Amniotic epithelial cell (primary cell): ENCODE results near the gene MAPK13.
A peak's percentile ranks its signal among the peaks of the same experiment; 100 is the strongest.

Experiments used
- DNase-seq: peaks from one replicate; pipeline ENCODE4 v3.0.0-alpha.2; 2010; ENCODE audit warnings: low read depth

The MAPK13 gene

GRCh38 chr6:36154286-36154685, 24.0 kb downstream of the MAPK13 start:
- DNase-seq = no peak

GRCh38 chr6:36155662-36156061, 25.3 kb downstream of the MAPK13 start:
- no peak for DNase-seq

DNA sequence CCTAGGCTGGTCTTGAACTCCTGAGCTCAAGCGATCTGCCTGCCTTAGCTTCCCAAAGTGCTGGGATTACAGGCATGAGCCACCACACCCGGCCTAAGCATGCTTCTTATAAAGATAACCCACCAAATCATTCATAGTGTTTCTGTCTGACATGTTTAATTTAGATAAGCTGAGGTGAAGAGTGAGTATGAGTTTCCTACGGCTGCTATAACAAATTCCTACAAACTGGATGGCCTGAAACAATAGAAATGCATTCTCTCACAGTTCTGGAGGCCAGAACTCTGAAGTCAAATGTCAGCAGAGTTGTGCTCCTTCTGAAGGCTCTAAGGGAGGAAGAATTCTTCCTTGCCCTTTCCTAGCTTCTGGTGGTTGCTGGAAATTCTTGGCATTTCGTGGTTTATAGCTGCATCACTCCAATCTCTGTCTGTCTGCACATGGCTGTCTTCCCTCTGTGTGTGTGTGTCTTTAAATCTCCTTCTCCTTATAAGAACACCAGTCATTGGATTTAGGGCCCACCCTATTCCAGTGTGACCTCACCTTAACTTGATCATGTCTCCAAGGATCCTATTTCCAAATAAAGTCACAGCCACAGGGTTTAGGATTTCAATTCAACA, 29.9 kb downstream of the MAPK13 start:
- peak; percentile 77 for DNase-seq

DNA sequence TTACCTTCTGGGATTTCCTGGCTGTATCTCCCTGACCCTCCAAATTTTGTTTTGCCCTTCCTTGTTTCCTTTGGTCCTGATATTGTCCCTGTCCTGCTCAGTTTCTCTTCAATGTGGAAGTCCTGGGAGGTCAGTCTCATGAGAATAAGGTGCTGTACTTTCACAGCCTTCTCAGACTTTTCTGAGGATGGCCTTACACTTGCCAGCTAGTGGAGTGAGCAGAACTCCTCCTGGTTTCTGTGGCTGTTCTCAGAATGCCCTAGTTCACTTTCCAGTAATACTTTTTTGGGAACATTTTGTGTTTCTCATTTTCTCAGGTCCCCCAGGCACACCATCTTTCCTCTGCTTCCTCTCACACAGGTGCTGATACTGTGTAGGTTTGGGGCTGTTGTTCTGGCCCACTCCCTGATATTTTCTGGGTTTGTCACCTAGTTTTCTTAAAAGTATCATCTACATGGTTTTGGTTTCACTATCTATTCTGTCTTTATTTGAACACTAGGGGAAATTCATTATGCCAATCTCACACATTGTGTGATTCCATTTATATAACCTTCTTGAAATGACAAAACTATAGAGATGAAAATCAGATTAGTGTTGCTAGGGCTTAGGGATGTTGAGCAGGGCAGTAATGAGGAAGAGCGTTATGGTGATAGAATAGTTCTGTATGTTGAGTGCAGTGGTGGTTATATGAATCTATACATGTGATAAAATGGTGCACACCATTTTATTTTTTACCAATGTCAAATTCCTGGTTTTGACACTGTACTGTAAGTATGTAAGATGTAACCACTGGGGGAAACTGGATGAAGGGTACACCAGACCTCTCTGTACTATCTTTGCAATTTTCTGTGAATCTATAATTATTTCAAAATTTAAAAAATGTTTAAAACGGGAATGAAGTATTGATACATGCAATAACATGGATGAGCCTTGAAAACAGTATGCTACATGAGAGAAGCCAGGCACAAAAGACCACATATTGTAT, 39.0 kb downstream of the MAPK13 start:
- no peak for DNase-seq

DNA sequence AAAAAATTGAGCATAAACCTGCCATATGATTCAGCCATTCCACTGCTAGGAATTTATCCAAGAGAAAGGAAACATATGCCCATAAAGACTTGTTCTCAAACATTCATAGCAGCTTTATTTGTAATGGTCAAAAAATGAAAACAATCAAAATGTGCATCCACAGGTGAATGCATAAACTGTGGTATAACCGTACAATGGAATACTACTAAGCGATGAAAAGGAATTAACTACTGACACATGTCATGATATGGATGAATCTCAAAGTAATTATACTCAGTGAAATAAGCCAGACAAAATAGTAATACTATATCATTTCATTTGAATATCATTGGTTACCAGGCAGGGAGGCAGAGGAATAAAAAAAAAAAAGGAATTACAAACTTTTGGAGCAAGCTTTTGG, 40.4 kb downstream of the MAPK13 start:
- DNase-seq = no peak

- DNase-seq = no peak
These were observed 41.3 kb downstream of the MAPK13 start for GRCh38 chr6:36171573-36171972.

GRCh38 chr6:36177166-36177565, 46.9 kb downstream of the MAPK13 start:
- DNase-seq = no peak

DNA sequence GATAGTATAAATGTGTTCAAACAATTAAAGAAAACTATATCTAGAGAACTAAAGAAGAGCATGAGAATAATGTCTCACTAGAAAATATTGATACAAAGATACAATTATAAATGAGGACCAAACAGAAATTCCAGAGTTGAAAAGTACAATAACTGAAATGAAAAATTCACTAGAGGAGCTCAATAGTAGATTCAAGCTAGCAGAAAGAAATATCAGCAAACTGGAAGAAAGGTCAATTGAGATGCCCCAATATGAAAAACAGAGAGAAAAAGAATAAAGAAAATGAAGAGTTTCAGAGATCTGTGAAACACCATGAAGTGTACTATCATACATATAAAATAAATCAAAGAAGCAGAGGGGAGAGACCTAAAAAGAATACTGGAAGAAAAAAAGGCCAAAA, 48.2 kb downstream of the MAPK13 start:
- DNase-seq = no peak

- no peak for DNase-seq
These were observed 49.8 kb downstream of the MAPK13 start for GRCh38 chr6:36180126-36180525.

GRCh38 chr6:36184311-36184710, 54.0 kb downstream of the MAPK13 start:
- no peak for DNase-seq

- no peak for DNase-seq
These were observed 55.9 kb downstream of the MAPK13 start for GRCh38 chr6:36186199-36186598.

DNA sequence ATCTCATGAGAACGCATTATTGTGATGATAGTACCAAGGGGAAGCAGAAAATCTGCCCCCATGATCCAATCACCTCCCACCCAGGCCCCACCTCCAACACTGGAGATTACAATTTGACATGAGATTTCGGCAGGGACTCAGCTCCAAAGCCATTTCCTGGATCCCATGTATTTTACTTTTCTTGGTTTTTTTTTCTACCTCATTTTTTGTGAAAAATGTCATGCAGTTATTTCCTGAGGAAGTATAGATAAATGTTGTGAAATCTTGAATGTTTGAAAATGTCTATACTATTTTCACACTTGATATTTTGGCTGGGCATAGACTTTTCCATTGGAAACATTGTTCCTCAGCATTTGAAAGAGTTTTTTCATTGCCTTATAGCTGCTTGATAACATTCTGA, 57.1 kb downstream of the MAPK13 start:
- no peak for DNase-seq
